Measurements from ENCODE around the gene NFAT5.

The NFAT5 gene

DNA sequence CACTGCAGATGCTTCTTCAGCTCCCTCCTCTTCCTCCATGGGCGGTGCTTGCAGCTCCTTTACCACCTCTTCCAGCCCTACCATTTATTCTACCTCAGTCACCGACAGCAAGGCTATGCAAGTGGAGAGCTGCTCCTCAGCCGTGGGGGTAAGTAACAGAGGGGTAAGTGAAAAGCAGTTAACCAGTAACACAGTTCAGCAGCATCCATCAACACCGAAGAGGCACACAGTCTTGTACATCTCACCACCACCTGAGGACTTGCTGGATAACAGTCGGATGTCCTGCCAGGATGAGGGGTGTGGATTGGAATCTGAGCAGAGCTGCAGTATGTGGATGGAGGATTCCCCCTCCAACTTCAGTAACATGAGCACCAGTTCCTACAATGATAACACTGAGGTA, 81.3 kb downstream of the NFAT5 start:
- TF ChIP-seq, protein P1, sequence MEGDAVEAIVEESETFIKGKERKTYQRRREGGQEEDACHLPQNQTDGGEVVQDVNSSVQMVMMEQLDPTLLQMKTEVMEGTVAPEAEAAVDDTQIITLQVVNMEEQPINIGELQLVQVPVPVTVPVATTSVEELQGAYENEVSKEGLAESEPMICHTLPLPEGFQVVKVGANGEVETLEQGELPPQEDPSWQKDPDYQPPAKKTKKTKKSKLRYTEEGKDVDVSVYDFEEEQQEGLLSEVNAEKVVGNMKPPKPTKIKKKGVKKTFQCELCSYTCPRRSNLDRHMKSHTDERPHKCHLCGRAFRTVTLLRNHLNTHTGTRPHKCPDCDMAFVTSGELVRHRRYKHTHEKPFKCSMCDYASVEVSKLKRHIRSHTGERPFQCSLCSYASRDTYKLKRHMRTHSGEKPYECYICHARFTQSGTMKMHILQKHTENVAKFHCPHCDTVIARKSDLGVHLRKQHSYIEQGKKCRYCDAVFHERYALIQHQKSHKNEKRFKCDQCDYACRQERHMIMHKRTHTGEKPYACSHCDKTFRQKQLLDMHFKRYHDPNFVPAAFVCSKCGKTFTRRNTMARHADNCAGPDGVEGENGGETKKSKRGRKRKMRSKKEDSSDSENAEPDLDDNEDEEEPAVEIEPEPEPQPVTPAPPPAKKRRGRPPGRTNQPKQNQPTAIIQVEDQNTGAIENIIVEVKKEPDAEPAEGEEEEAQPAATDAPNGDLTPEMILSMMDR (IDR thresholded peaks at IDR 0.05; ENCODE audit: insufficient read depth, low read depth, low read length, missing control alignments): no peak
- DNase-seq (ENCODE audit: low read depth): no peak
- H3K4me3 ChIP-seq (ENCODE audit: low read length): no peak overlapping the region

DNA sequence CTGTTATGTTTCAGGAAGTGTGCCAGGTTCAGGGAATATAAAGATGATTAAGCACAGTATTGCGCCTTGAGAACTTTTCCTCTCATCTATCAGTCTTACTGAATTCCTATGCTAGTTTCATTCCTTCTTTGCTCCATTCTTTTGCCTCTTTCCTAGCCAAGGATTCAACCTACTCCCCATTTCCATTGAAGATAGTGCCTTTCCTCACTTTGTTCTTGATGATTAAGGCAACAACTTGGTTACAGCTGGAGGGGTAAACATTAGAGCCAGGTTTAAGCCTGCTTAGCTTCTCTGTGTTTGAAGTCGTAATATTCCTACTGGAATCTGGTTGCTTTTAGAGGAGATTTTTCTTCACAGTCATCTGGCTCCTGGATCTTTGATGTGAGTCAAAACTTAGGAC, 85.5 kb downstream of the NFAT5 start:
- no peak overlapping the region for H3K4me3 ChIP-seq (ENCODE audit: low read length)
- no peak for DNase-seq (ENCODE audit: low read depth)
- TF ChIP-seq, protein P1 (IDR thresholded peaks at IDR 0.05; ENCODE audit: insufficient read depth, low read depth, low read length, missing control alignments): no peak

DNA sequence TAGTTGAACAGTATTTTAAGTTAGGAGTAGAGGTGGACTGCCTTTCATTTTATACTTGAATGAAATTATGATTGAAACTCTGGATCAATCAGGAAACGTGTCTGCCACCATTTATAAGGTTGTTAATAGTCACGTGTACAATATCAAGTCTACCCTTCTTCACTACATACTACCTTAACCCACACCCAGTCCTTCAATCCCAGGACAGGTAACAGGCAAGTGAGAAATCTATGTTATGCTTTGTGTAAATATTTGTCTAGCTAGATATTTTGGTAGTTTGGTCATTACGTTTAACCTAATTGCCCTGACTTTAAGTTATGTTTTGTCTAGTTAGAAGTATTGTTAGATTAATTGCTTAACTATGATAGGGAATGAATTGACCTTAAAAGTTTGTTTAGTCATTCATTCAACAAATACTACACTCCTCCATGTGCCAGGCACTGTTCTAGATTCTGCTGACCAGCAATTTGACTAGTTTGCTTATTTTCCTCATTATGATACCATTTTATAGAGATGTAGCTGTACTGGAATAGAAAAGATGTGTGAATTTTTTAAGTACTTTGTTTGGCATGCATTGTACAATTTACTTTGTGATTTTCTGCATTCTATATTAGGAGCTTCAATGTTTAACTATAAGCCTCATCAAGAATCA, 88.6 kb downstream of the NFAT5 start:
- no peak for DNase-seq (ENCODE audit: low read depth)

DNA sequence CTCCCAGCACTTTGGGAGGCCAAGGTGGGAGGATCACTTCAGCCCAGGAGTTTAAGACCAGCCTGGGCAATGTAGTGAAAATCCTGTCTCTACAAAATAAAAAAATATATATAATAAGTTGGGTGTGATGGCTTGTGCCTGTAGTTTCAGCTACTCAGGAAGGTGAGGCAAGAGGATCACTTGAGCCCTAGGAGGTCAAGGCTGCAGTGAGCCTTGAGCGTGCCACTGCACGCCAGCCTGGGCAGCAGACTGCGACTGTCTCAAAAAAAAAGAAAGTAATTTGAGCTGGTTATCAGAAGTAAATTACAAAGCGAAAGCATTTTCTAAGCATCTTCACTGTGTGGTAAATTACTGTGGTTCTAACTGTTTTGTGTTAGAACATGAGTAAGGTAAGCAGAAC, 94.4 kb downstream of the NFAT5 start:
- no peak overlapping the region for H3K4me3 ChIP-seq (ENCODE audit: low read length)
- TF ChIP-seq, protein P1 (IDR thresholded peaks at IDR 0.05; ENCODE audit: insufficient read depth, low read depth, low read length, missing control alignments): no peak
- DNase-seq (ENCODE audit: low read depth): peak; percentile 51

More for the DNA sequence above, 88.6 kb downstream of the NFAT5 start:
- TF ChIP-seq, protein P1 (IDR thresholded peaks at IDR 0.05; ENCODE audit: insufficient read depth, low read depth, low read length, missing control alignments): no peak
- H3K4me3 ChIP-seq (ENCODE audit: low read length): no peak overlapping the region

DNA sequence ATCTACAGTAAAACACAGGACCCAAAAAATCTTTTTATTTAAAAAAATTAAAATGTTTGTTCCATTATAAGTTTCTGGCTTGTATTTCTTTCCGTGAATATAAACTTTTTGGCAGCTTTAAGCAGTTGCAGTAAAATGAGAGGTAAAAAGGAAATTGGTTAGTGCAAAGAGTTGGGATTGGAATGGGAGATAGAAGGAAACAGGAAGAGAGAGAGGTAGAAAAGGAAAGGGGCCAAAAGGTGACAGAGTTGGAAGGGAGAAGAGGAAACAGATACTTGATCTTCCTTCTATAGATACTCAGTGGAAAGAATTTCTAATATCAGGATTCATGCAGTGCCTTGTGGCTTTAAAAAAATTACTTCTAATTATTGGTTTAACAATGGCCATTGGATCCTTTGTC, 97.1 kb downstream of the NFAT5 start:
- TF ChIP-seq, protein P1 (IDR thresholded peaks at IDR 0.05; ENCODE audit: insufficient read depth, low read depth, low read length, missing control alignments): no peak
- no peak for DNase-seq (ENCODE audit: low read depth)
- no peak overlapping the region for H3K4me3 ChIP-seq (ENCODE audit: low read length)

DNA sequence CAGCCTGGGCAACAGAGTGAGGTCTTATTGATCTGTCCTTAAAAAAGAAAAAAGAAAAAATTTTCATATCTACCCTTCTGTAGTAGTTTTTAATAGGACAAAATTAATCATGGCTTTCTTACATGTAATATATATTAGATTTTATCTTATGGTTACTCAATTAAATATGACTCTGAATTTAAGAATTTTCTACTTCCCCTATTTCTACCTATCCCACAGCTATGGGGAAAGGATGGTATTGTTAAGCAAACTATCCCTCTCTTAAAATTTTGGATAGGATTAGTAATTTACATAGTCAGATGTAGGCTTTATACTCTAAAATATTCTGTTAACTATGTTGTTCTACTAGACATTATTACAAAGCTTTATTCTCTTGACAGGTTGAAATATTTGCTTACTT, 98.1 kb downstream of the NFAT5 start:
- no peak overlapping the region for H3K4me3 ChIP-seq (ENCODE audit: low read length)
- TF ChIP-seq, protein P1 (IDR thresholded peaks at IDR 0.05; ENCODE audit: insufficient read depth, low read depth, low read length, missing control alignments): no peak
- no peak for DNase-seq (ENCODE audit: low read depth)

DNA sequence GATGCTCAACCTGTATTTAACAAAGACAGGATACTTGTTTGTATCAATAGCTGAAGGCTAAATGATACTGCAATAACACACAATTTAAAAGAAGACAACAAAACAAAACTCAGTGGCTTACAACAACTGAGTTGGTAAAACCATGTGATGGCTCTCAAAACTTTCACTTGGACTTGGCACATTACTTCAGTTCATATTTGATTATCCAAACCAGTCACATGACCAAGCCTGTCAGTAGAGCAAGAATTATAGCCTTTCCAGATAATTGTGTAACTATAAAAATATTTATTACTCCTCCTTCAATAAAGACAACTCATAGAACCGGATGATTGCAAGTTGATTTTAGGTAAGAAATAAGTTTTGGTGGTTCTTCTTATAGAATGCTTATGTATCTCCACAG, 103.8 kb downstream of the NFAT5 start:
- DNase-seq (ENCODE audit: low read depth): no peak
- H3K4me3 ChIP-seq (ENCODE audit: low read length): no peak overlapping the region
- TF ChIP-seq, protein P1 (IDR thresholded peaks at IDR 0.05; ENCODE audit: insufficient read depth, low read depth, low read length, missing control alignments): no peak

All from epithelial cell of esophagus (primary cell).